ENCODE results near the gene NIPBL.

GRCh38 chr5:36842087-36842486, 34.5 kb upstream of the NIPBL start:
- TF ChIP-seq CTCF (IDR thresholded peaks at IDR 0.05): no peak
- TF ChIP-seq SP1 (CRISPR knock-in tag; conservative IDR thresholded peaks at IDR 0.05): no peak
- no peak for TF ChIP-seq FOXP1 (CRISPR knock-in tag; IDR thresholded peaks at IDR 0.05; ENCODE audit: borderline replicate concordance)
- TF ChIP-seq ERG (CRISPR knock-in tag; IDR thresholded peaks at IDR 0.05): no peak

Data from WTC11 (cell line).